Lower leg skin (tissue), 4 donors: ENCODE measurements around the gene GRIFIN. TPM values are rescaled to one million over a fixed set of nuclear protein-coding genes. Genes with fewer than 3 reads are reported as not detected.

Experiments used
- DNase-seq, 2 donors: peaks; one replicate each; pipeline ENCODE4 v3.0.0-alpha.2; 2019; ENCODE audit warnings: low spot score in 2 of 2
- H3K4me3 ChIP-seq: fragments of 200-600 bp; sonication (generic); 2 replicates; pipeline ENCODE4 v1.5.1; 2017; ENCODE audit warnings: mild to moderate bottlenecking, low read depth; ENCODE audit not compliant: poor library complexity, severe bottlenecking
- POLR2A ChIP-seq, 2 donors: fragments of 450-650 bp; IDR thresholded peaks; one replicate each; pipeline ENCODE4 v1.6.1; 2016 to 2017; ENCODE audit warnings: antibody characterized with exemption in 2 of 2, mild to moderate bottlenecking in 1 of 2, moderate library complexity in 1 of 2
- WGBS, 2 donors: methylation state at CpG; one replicate each; pipeline ENCODE4 v1.1.5; 2018; 5-methylcytosine and 5-hydroxymethylcytosine counted together
- intact Hi-C: fragments of 100-400 bp; cut with DNase I; formaldehyde crosslinking; loops from one replicate; pipeline ENCODE4 v1.15.0; 2023; ENCODE audit warnings: low total_unique reads
- total RNA-seq, 4 donors: library from RNA; depleted of rRNA; stranded (reverse); fragments of >200 nt; gene quantifications; one replicate each; pipeline ENCODE4 v1.1.0, GENCODE V29; 2016
- TF ChIP-seq, protein P1 (sequence below), 3 donors: fragments of 450-650 bp; IDR thresholded peaks; one replicate each; pipeline ENCODE4 v1.5.1; 2016; ENCODE audit warnings: antibody characterized with exemption in 3 of 3, mild to moderate bottlenecking in 3 of 3, moderate library complexity in 2 of 3

The GRIFIN gene
- total RNA-seq, 4 donors from 2014 or later = not detected

DNA sequence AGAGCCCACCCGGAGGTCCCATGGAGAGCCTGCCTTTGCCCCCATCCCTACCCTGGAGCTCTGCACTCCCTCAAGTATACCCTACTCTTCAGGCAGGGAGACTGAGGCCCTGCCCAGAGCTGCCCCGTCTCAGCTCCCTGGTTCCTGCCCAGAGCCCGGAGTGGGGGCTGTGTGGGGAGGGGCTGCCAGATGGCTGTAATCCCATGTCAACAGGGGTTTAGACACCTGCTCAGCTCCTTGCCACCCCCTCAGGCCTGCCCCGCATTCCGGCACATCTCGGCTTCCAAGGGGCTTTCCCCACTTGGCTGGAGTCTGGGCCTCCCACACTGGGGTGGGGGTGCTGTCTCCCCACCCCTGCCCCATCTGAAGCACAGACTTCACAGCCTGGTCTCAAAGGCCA is 22.5 kb upstream of the GRIFIN start:
- H3K4me3 ChIP-seq = no peak overlapping the region
- DNase-seq = no peak
- WGBS, 2 donors = 78 to 85% methylated on average over 5 to 6 of the region's 6 CpGs
- TF ChIP-seq, protein P1, sequence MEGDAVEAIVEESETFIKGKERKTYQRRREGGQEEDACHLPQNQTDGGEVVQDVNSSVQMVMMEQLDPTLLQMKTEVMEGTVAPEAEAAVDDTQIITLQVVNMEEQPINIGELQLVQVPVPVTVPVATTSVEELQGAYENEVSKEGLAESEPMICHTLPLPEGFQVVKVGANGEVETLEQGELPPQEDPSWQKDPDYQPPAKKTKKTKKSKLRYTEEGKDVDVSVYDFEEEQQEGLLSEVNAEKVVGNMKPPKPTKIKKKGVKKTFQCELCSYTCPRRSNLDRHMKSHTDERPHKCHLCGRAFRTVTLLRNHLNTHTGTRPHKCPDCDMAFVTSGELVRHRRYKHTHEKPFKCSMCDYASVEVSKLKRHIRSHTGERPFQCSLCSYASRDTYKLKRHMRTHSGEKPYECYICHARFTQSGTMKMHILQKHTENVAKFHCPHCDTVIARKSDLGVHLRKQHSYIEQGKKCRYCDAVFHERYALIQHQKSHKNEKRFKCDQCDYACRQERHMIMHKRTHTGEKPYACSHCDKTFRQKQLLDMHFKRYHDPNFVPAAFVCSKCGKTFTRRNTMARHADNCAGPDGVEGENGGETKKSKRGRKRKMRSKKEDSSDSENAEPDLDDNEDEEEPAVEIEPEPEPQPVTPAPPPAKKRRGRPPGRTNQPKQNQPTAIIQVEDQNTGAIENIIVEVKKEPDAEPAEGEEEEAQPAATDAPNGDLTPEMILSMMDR (IDR thresholded peaks at IDR 0.05) = no peak
- no peak for TF ChIP-seq POLR2A (IDR thresholded peaks at IDR 0.05)
- intact Hi-C loops = no loop called here

DNA sequence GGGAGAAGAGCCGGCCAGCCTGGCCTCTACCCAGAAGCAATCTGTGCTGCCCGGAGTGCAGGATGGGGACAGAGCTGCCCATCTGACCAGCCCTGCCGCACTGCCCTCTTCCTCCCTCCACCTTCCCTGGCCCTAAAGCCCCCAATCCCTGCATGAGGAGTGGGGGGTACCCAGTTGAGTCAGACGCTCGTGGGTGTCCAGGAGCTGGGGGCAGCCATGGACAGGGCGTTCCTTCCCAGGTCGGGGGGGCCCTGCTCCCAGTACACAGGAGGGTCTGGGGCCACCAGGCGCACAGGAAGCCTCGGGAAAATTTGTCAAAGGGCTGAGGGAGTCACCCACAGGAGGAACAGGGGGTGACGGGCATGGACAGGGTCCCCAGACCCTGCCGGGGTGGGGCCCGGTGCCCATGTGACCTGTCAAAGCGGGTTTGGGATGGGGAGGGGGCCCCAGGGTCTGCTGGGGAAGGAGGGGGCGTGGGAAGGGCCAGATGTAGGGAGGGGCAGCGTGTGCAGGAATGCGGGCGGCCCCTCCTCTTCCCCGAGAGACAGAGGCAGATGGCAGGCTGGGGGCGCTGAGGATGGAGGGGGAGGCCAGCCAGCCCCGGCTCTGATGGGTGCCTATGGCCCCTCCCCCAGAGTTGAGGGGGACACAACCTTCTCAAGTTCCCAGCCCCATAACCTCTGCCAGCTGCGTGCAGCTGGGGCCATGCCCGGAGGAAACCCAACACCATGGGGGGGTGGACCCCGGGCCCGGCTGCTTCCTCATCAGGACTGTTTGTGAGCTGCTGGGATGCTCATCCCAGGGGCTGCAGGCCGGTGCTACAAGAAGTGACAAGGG is 21.5 kb upstream of the GRIFIN start:
- intact Hi-C loops = no loop called here
- WGBS, 2 donors = 46% methylated on average over 24 of the region's 25 CpGs
- no peak overlapping the region for H3K4me3 ChIP-seq
- TF ChIP-seq POLR2A (IDR thresholded peaks at IDR 0.05) = no peak
- TF ChIP-seq, protein P1 (IDR thresholded peaks at IDR 0.05) = no peak
- no peak for DNase-seq

DNA sequence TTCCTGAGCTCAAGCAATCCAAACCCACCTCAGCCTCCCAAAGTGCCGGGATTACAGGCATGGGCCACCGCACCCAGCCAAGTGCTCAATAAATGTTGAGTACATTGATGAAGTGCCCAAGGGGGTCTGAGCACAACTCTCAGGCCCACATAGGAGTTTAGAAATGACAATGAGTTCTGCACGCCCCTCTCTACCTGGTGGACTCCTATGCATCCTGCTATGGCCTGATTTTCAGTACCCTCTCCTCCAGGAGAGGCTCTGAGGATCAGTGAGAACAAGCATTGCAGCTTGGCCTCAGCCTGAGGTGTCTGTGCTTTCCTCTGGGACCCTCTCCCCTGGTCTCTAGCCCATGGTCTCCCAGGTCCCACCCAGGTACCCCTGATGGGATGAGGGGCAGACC is 20.9 kb upstream of the GRIFIN start:
- DNase-seq = no peak
- no peak overlapping the region for H3K4me3 ChIP-seq
- no peak for TF ChIP-seq POLR2A (IDR thresholded peaks at IDR 0.05)
- TF ChIP-seq, protein P1 (IDR thresholded peaks at IDR 0.05) = no peak
- intact Hi-C loops = no loop called here
- WGBS, 2 donors = 100% methylated on average over 3 of the region's 3 CpGs

DNA sequence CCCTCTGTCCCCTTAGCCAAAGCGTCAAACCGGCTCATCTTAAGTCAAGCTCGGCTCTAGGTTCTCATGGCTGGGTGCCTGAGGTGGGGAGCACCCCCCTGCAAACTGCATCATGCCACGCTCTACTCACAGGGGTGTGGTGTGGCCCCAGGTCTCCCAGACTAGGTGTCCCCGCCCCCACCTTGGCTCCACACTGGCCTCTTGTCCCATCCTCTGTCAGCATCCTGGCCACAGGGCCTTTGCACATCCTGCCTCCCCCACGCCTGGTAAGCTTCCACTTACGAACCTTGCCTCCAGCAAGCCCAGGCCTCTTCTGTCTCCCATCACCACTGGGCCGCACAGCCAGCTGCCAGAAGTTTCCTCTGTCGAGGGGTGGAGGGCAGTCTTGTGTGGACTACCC is 20.2 kb upstream of the GRIFIN start:
- DNase-seq = no peak
- 81 to 89% methylated on average over 9 of the region's 9 CpGs for WGBS, 2 donors
- intact Hi-C loops = no loop called here
- H3K4me3 ChIP-seq = no peak overlapping the region
- TF ChIP-seq POLR2A (IDR thresholded peaks at IDR 0.05) = no peak
- TF ChIP-seq, protein P1 (IDR thresholded peaks at IDR 0.05) = no peak

DNA sequence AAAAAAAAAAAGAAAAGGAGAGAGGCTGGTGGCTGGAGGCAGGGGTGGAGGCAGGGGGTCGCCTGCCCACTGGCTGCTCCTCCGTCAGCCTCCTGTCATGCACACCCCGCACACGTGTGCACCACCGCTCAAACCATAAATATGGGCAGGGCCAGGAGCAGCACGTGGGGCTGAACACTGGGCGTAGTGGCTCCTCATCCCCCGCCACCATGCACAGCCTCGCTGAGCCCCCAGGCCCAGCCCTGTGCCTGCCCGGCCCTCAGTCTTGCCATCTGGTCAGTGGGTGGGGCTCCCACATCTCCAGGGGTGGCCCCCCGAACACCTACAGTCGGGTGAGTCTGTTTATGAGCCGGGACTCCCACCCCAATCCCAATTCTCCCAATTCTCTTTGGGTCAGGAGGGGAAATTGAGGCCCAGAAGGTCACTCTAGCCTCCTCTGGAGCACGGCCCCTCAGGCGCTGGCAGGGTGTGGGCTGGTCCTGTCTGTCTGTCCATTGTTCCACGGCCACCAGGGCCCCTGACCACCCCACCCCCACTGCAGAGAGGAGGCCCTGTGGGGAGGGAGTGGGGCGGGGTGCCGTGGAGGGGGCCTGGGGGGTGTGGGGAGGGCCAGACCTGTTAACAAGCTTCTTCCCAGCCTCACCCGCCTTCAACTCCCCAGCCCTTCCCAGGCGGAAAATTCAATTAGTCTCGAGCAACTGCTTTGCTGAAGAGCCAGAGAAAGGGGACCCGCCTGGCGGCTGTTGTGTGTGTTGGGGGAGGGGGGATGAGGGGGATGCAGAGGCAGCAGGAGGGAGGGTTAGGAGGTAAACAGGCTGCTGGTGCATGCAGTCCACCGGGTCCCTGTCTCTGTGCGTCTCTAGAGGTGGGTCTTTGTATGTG is 19.5 kb upstream of the GRIFIN start:
- intact Hi-C loops = no loop called here
- H3K4me3 ChIP-seq = no peak overlapping the region
- WGBS, 2 donors = 69% methylated on average over 21 to 24 of the region's 25 CpGs
- DNase-seq = no peak
- TF ChIP-seq, protein P1 (IDR thresholded peaks at IDR 0.05) = no peak
- TF ChIP-seq POLR2A (IDR thresholded peaks at IDR 0.05) = no peak
